Mucosa of descending colon (tissue), 3 donors: Measurements from ENCODE around the gene OR13C5. TPM values are rescaled to one million over a fixed set of nuclear protein-coding genes. Genes with fewer than 3 reads are reported as not detected.
"Not testable (repeated sequence)": the region's sequence is repeated elsewhere in the genome, so short reads cannot be mapped to it uniquely, and the experiment has no call there.

Source experiments
- ATAC-seq: fragments of 200-7000 bp; cut with Tn5 transposase; one replicate; pipeline ENCODE4 v1.9.1; 2020; ENCODE audit warnings: mild to moderate bottlenecking, moderate library complexity
- DNase-seq, 3 donors: peaks; one replicate each; pipeline ENCODE4 v3.0.0-alpha.2; 2020
- H3K36me3 ChIP-seq: fragments of 200-600 bp; one replicate; pipeline ENCODE4 v1.8.0; 2021; ENCODE audit warnings: low read depth, mild to moderate bottlenecking
- H3K4me1 ChIP-seq: fragments of 200-600 bp; one replicate; pipeline ENCODE4 v1.8.0; 2021; ENCODE audit warnings: low read depth, mild to moderate bottlenecking
- H3K4me3 ChIP-seq: fragments of 200-600 bp; one replicate; pipeline ENCODE4 v1.8.0; 2021; ENCODE audit warnings: mild to moderate bottlenecking
- H3K9me3 ChIP-seq: fragments of 200-600 bp; one replicate; pipeline ENCODE4 v1.8.0; 2021; ENCODE audit warnings: mild to moderate bottlenecking
- CTCF ChIP-seq: fragments of 200-600 bp; IDR thresholded peaks from one replicate; pipeline ENCODE4 v1.8.0; 2022; ENCODE audit warnings: antibody characterized with exemption, mild to moderate bottlenecking
- intact Hi-C, 2 donors: fragments of 100-400 bp; cut with DNase I in 1 of 2; cut with micrococcal nuclease in 1 of 2; formaldehyde crosslinking; loops; one replicate each; pipeline versions ENCODE4 v1.11.0 to v1.11.1; 2022; cut with DNase I, micrococcal nuclease
- long read RNA-seq, 2 donors: library from polyadenylated mRNA; unstranded; transcript quantifications; one replicate each; pipeline ENCODE4 v2.0.0, GENCODE V29; 2019 to 2021
- total RNA-seq, 3 donors: library from RNA; stranded (reverse); fragmentation: NEBNext Ultra II Directional in 2 of 3; extraction: Animal tissue kit (Norgen Biotek cat#: 25700) in 2 of 3; gene quantifications; one replicate each; pipeline versions ENCODE4 v1.2.1 to v1.2.4, GENCODE V29; 2021 to 2023
- donor health status: DM: no; HTN: no; CAD: no; lungs with moderate emphysema.
- donor health status: DM: no; HTN: no; CAD: no.
- donor health status: DM: no; HTN: yes; CAD: no.

OR13C5 gene, protein sequence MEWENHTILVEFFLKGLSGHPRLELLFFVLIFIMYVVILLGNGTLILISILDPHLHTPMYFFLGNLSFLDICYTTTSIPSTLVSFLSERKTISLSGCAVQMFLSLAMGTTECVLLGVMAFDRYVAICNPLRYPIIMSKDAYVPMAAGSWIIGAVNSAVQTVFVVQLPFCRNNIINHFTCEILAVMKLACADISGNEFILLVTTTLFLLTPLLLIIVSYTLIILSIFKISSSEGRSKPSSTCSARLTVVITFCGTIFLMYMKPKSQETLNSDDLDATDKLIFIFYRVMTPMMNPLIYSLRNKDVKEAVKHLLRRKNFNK
- not detected for total RNA-seq
- long read RNA-seq, donor 1, result 0 reads
- long read RNA-seq, donor 2, result 0 reads

DNA sequence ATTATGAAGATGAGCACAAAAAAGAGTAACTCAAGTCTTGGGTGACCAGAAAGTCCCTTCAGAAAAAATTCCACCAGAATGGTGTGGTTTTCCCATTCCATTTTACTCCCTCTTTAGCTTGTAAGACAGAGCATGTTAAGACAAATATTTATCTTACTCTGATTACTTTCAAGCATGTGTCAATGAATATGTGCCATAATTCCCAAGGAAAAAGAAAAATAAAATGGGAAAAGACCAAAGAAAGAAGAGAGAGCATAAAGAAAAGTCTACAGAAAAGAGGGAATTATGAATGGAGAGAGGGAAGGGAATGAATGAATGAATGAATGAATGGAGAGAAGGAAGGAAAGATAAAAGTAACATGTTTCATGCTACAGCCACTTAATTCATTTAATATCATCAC lies at the start of gene OR13C5:
Gene OR13C5 (minus strand): TSS at position 101 of the 400 bp plus-strand sequence. CDS start 0 bp downstream, at position 101.
- H3K4me1 ChIP-seq, intact Hi-C loops, H3K9me3 ChIP-seq, ATAC-seq, H3K4me3 ChIP-seq, DNase-seq, H3K36me3 ChIP-seq: not testable (repeated sequence)

GRCh38 chr9:104635456-104635855 lies 36.2 kb upstream of the OR13C5 start:
- Histone ChIP-seq H3K4me3 (no peak overlapping the region), H3K36me3 (no peaks in the 10 kb centered on the region), H3K4me1 (no peaks in the 10 kb centered on the region), H3K9me3 (peaks cover 6% of the 10 kb centered on the region)
- DNase-seq, result no peak
- intact Hi-C loops, result no loop called here
- no peak for ATAC-seq
- TF ChIP-seq CTCF, result no peak

DNA sequence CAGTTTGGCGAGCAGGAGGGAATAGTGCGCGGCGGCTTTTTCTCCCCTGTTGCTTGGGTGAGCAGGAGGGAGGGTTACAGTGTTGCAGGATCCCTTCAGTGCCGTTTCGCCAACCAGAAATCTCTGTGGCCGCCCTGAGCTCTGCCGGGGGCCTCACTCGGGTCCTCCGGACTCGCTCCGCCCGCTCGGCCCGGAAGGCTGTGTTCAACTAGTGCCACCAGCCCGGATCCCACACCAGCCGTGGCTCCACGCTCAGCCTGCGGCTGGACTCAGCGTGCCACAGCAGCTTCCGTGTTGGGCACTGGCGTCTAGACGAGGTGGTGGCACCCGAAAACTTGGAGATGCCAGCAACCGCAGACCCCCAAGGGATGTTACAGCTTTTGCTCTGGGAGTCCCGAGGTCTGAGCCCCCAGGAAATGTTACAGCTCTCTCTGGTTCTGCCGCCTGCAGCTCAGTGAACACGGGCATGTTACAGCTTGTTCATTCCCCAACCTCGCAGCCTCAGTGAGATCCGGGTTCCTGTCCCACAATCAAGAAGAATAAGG lies 34.8 kb upstream of the OR13C5 start:
- no peaks in the 10 kb centered on the region for H3K9me3 ChIP-seq
- intact Hi-C loops, result no loop called here
- TF ChIP-seq CTCF, result no peak
- no peaks in the 10 kb centered on the region for H3K36me3 ChIP-seq
- no peak for DNase-seq
- H3K4me3 ChIP-seq, result no peak overlapping the region
- H3K4me1 ChIP-seq, result no peaks in the 10 kb centered on the region
- ATAC-seq, result no peak

DNA sequence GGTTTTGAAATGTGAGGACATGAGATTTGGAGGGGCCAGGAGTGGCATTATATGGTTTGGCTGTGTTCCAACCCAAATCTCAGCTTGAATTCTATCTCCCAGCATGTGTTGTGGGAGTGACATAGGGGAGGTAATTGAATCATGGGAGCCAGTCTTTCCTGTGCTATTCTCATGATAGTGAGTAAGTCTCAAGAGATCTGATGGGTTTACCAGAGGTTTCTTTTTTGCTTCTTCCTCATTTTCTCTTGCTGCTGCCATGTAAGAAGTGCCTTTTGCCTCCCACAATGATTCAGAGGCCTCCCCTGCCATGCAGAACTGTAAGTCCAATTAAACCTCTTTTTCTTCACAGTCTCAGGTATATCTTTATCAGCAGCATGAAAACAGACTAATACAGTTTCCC lies 26.8 kb upstream of the OR13C5 start:
- DNase-seq, intact Hi-C loops, H3K9me3 ChIP-seq, H3K4me1 ChIP-seq, ATAC-seq, H3K4me3 ChIP-seq, H3K36me3 ChIP-seq: not testable (repeated sequence)

- Histone ChIP-seq H3K36me3 (no peaks in the 10 kb centered on the region), H3K4me1 (no peaks in the 10 kb centered on the region), H3K9me3 (no peaks in the 10 kb centered on the region), H3K4me3 (no peak within 1 kb of the TSS)
- DNase-seq, result no peak
- ATAC-seq, result no peak
- TF ChIP-seq CTCF, result no peak
- intact Hi-C loops, result no loop called here
These were observed 18.9 kb upstream of the OR13C5 start, which contains the start of gene OR13C9 for GRCh38 chr9:104618104-104618503. OR13C9 (minus strand) TSS chr9:104618204; CDS start chr9:104618204, 0 bp downstream.

DNA sequence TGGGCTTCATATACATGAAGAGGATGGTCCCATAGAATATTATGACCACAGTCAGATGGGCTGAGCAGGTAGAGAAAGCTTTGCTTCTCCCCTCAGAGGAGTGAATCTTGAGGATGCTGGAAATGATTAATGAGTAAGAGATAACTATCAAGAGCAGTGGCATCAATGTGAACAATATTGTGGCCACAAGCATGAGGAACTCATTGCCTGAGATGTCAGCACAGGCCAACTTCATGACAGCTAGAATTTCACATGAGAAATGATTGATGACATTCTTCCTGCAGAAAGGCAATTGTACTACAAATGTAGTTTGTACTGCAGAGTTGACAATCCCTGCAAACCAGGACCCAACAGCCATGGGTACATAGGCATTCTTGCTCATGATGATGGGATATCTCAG lies 18.2 kb upstream of the OR13C5 start:
- Histone ChIP-seq H3K4me3 (no peak overlapping the region), H3K36me3 (no peaks in the 10 kb centered on the region), H3K4me1 (no peaks in the 10 kb centered on the region), H3K9me3 (no peaks in the 10 kb centered on the region)
- ATAC-seq (no peak), DNase-seq (no peak)
- TF ChIP-seq CTCF, result no peak
- intact Hi-C loops, result no loop called here
